IMR-90 (cell line): ENCODE measurements around the gene TXNRD1. TPM values are rescaled to one million over a fixed set of nuclear protein-coding genes. Genes with fewer than 3 reads are reported as not detected.

ENCODE experiments used
- ATAC-seq: fragments of 200-7000 bp; cut with Tn5 transposase; 2 replicates; pipeline ENCODE4 v1.9.1; 2020; ENCODE audit warnings: low read depth, mild to moderate bottlenecking, moderate library complexity
- BruUV-seq: library from RNA; stranded (reverse); fragments of 400-500 nt; replicated peaks from 2 replicates; lab custom pipeline; 2021; lab: Mats Ljungman, UMichigan
- CTCF ChIA-PET: fragments of 300-600 bp; formaldehyde crosslinking; extraction: SDS; loops from one replicate; lab custom pipeline; 2021; ENCODE audit warnings: antibody characterized with exemption; lab: Yijun Ruan, JAX
- POLR2A ChIA-PET: fragments of 300-600 bp; sonication (Branson Sonifier 250); formaldehyde crosslinking; loops from one replicate; lab custom pipeline; 2022; ENCODE audit warnings: antibody characterized with exemption; ENCODE audit not compliant: unreplicated experiment; lab: Charles Lee
- DNase-seq: peaks from one replicate; pipeline ENCODE4 v3.0.0; 2013
- H2AFZ ChIP-seq: replicated peaks from 2 replicates; pipeline ENCODE3; 2013; ENCODE audit warnings: low read length, mild to moderate bottlenecking; ENCODE audit not compliant: poor library complexity
- H2AK5ac ChIP-seq: 2 replicates; pipeline ENCODE4 v1.6.1; 2013; ENCODE audit warnings: low read depth, low read length, inconsistent platforms
- H2AK9ac ChIP-seq: replicated peaks from 2 replicates; pipeline ENCODE3; 2013; ENCODE audit warnings: mild to moderate bottlenecking, low read depth, low read length, moderate library complexity; ENCODE audit not compliant: poor library complexity
- H2BK120ac ChIP-seq: 2 replicates; pipeline ENCODE4 v1.6.1; 2013; ENCODE audit warnings: low read depth, low read length, inconsistent platforms
- H2BK15ac ChIP-seq: 3 replicates; pipeline ENCODE4 v1.6.1; 2013; ENCODE audit warnings: low read depth, low read length, inconsistent platforms
- H2BK20ac ChIP-seq: 2 replicates; pipeline ENCODE4 v1.6.1; 2013; ENCODE audit warnings: low read depth, mild to moderate bottlenecking, inconsistent platforms, low read length, moderate library complexity
- H2BK5ac ChIP-seq: 2 replicates; pipeline ENCODE4 v1.6.1; 2013; ENCODE audit warnings: mild to moderate bottlenecking, low read depth, low read length, inconsistent platforms; ENCODE audit not compliant: poor library complexity, severe bottlenecking
- H3K14ac ChIP-seq: replicated peaks from 2 replicates; pipeline ENCODE4 v1.6.1; 2013; ENCODE audit warnings: low read depth, low read length, inconsistent platforms
- H3K18ac ChIP-seq: 2 replicates; pipeline ENCODE4 v1.6.1; 2013; ENCODE audit warnings: low read depth, low read length, control low read depth
- H3K23ac ChIP-seq: 2 replicates; pipeline ENCODE4 v1.6.1; 2013; ENCODE audit warnings: low read depth, low read length, inconsistent platforms
- H3K27ac ChIP-seq: 2 replicates; pipeline ENCODE4 v1.5.1; 2013; ENCODE audit warnings: mild to moderate bottlenecking, control low read depth, low read length; ENCODE audit not compliant: insufficient read depth
- H3K27me3 ChIP-seq: 2 replicates; pipeline ENCODE4 v1.6.1; 2013; ENCODE audit warnings: low read length; ENCODE audit not compliant: control insufficient read depth, insufficient read depth
- H3K36me3 ChIP-seq: 2 replicates; pipeline ENCODE4 v1.6.1; 2013; ENCODE audit warnings: low read length, mixed read lengths; ENCODE audit not compliant: control insufficient read depth, insufficient read depth
- H3K4ac ChIP-seq: 2 replicates; pipeline ENCODE4 v1.6.1; 2013; ENCODE audit warnings: low read depth, low read length, inconsistent platforms
- H3K4me1 ChIP-seq: 2 replicates; pipeline ENCODE4 v1.6.1; 2013; ENCODE audit warnings: low read length, mixed read lengths; ENCODE audit not compliant: control insufficient read depth, insufficient read depth
- H3K4me2 ChIP-seq: 2 replicates; pipeline ENCODE4 v1.6.1; 2013; ENCODE audit warnings: low read depth, mild to moderate bottlenecking, control low read depth, low read length, moderate library complexity
- H3K4me3 ChIP-seq: 2 replicates; pipeline ENCODE4 v1.5.1; 2013; ENCODE audit warnings: low read depth, mild to moderate bottlenecking, control low read depth, low read length, moderate library complexity; ENCODE audit not compliant: insufficient read depth
- H3K56ac ChIP-seq: 2 replicates; pipeline ENCODE4 v1.6.1; 2013; ENCODE audit warnings: low read length, inconsistent platforms; ENCODE audit not compliant: insufficient read depth; ENCODE audit errors: extremely low read depth
- H3K79me1 ChIP-seq, 2 experiments: 2 replicates each; pipeline ENCODE4 v1.6.1; 2013; ENCODE audit warnings: low read length in 2 of 2, inconsistent platforms in 1 of 2, low read depth in 1 of 2
- H3K9ac ChIP-seq: 2 replicates; pipeline ENCODE4 v1.6.1; 2013; ENCODE audit warnings: low read depth, low read length, control low read depth
- H3K9me1 ChIP-seq: 2 replicates; pipeline ENCODE4 v1.6.1; 2013; ENCODE audit warnings: low read length, inconsistent platforms; ENCODE audit not compliant: insufficient read depth
- H3K9me3 ChIP-seq: 2 replicates; pipeline ENCODE4 v1.6.1; 2013; ENCODE audit warnings: low read length; ENCODE audit not compliant: control insufficient read depth, insufficient read depth
- H4K20me1 ChIP-seq: 2 replicates; pipeline ENCODE4 v1.6.1; 2013; ENCODE audit warnings: low read length, inconsistent platforms; ENCODE audit not compliant: insufficient read depth
- H4K5ac ChIP-seq: 2 replicates; pipeline ENCODE4 v1.6.1; 2013; ENCODE audit warnings: mild to moderate bottlenecking, low read depth, low read length, control low read depth
- H4K8ac ChIP-seq, 2 experiments: 2 replicates each; pipeline ENCODE4 v1.6.1; 2013; ENCODE audit warnings: low read depth in 2 of 2, low read length in 2 of 2, control low read depth in 1 of 2, inconsistent platforms in 1 of 2
- H4K91ac ChIP-seq: 2 replicates; pipeline ENCODE4 v1.6.1; 2013; ENCODE audit warnings: low read depth, low read length, inconsistent platforms; ENCODE audit not compliant: insufficient read depth
- BHLHE40 ChIP-seq: fragments of 150-350 bp; IDR thresholded peaks from 2 replicates; pipeline ENCODE4 v1.6.1; 2016; ENCODE audit warnings: mild to moderate bottlenecking, low read depth, low read length
- CEBPB ChIP-seq: IDR thresholded peaks from 2 replicates; pipeline ENCODE4 v1.6.1; 2012; ENCODE audit warnings: low read depth, low read length, improper control_type of control experiment
- CHD1 ChIP-seq: IDR thresholded peaks from 2 replicates; pipeline ENCODE4 v1.6.1; 2012; ENCODE audit warnings: low read depth, low read length, improper control_type of control experiment
- CTCF ChIP-seq: conservative IDR thresholded peaks from 2 replicates; pipeline ENCODE4 v1.5.1; 2012; ENCODE audit warnings: mild to moderate bottlenecking, low read depth, low read length, improper control_type of control experiment
- FOS ChIP-seq: fragments of 150-350 bp; IDR thresholded peaks from 2 replicates; pipeline ENCODE4 v1.6.1; 2016; ENCODE audit warnings: low read depth, low read length
- MAFK ChIP-seq: IDR thresholded peaks from 2 replicates; pipeline ENCODE4 v1.6.1; 2012; ENCODE audit warnings: low read depth, low read length, improper control_type of control experiment
- MAZ ChIP-seq: IDR thresholded peaks from 2 replicates; pipeline ENCODE4 v1.6.1; 2012; ENCODE audit warnings: low read depth, mild to moderate bottlenecking, low read length, improper control_type of control experiment, moderate library complexity, borderline replicate concordance
- MXI1 ChIP-seq: IDR thresholded peaks from 2 replicates; pipeline ENCODE4 v1.6.1; 2012; ENCODE audit warnings: low read depth, mild to moderate bottlenecking, low read length, moderate library complexity, borderline replicate concordance
- NFE2L2 ChIP-seq: fragments of 150-350 bp; IDR thresholded peaks from 2 replicates; pipeline ENCODE4 v1.6.1; 2016; ENCODE audit warnings: low read depth, mild to moderate bottlenecking, low read length
- POLR2A ChIP-seq: IDR thresholded peaks from 2 replicates; pipeline ENCODE4 v1.6.1; 2012; ENCODE audit warnings: mild to moderate bottlenecking, low read depth, low read length
- RAD21 ChIP-seq: IDR thresholded peaks from 2 replicates; pipeline ENCODE4 v1.6.1; 2012; ENCODE audit warnings: low read length, improper control_type of control experiment
- RCOR1 ChIP-seq: IDR thresholded peaks from 2 replicates; pipeline ENCODE4 v1.6.1; 2012; ENCODE audit warnings: mild to moderate bottlenecking, low read length, improper control_type of control experiment; ENCODE audit not compliant: insufficient replicate concordance
- RFX5 ChIP-seq: IDR thresholded peaks from 2 replicates; pipeline ENCODE4 v1.8.0; 2012; ENCODE audit warnings: low read depth, mild to moderate bottlenecking, low read length, moderate library complexity
- SMC3 ChIP-seq: fragments of 150-350 bp; IDR thresholded peaks from 2 replicates; pipeline ENCODE4 v1.6.1; 2016; ENCODE audit warnings: low read depth, mild to moderate bottlenecking, antibody characterized with exemption, low read length, moderate library complexity
- USF2 ChIP-seq: fragments of 150-350 bp; IDR thresholded peaks from 2 replicates; pipeline ENCODE4 v1.6.1; 2017; ENCODE audit warnings: mild to moderate bottlenecking, antibody characterized with exemption, low read length, low read depth
- WGBS, 2 experiments: methylation state at CpG; one replicate each; pipeline versions ENCODE4 v1.1.5 to v1.1.7; 2013; ENCODE audit warnings: missing lambda C conversion rate in 2 of 2; ENCODE audit not compliant: insufficient read length in 1 of 2; ENCODE audit errors: extremely low coverage in 2 of 2; 5-methylcytosine and 5-hydroxymethylcytosine counted together
- dilution Hi-C: fragments of 300-500 bp; cut with HindIII; formaldehyde crosslinking; loops from one replicate; pipeline ENCODE4 v1.14.3; 2018; ENCODE audit warnings: low sequenced_read_pairs; ENCODE audit not compliant: unreplicated experiment
- in situ Hi-C: fragments of 300-500 bp; cut with MboI; formaldehyde crosslinking; loops from 3 replicates; pipeline ENCODE4 v1.14.3; 2019; ENCODE audit warnings: low sequenced_read_pairs, inconsistent platforms, mixed read lengths
- intact Hi-C: fragments of 100-400 bp; cut with micrococcal nuclease; formaldehyde crosslinking; loops from 2 replicates; pipeline ENCODE4 v1.10.0; 2022
- polyA plus RNA-seq, 3 experiments: library from polyadenylated mRNA; depleted of rRNA; stranded (reverse); fragments of >200 nt; gene quantifications; 2 replicates each; pipeline ENCODE4 v1.2.3, GENCODE V29; 2012; ENCODE audit warnings: low replicate concordance in 1 of 3
- total RNA-seq: library from RNA; depleted of rRNA; stranded (reverse); fragments of >200 nt; gene quantifications from 2 replicates; pipeline ENCODE4 v1.2.3, GENCODE V29; 2012
- TF ChIP-seq, protein P1 (sequence below): fragments of 150-350 bp; IDR thresholded peaks from 2 replicates; pipeline ENCODE4 v1.6.1; 2016; ENCODE audit warnings: low read depth, mild to moderate bottlenecking, low read length, moderate library complexity, borderline replicate concordance

Gene TXNRD1
- total and polyA plus RNA-seq, 2 of the 4 experiments (the other 2 are of a cell fraction) = 379 to 582 TPM

DNA sequence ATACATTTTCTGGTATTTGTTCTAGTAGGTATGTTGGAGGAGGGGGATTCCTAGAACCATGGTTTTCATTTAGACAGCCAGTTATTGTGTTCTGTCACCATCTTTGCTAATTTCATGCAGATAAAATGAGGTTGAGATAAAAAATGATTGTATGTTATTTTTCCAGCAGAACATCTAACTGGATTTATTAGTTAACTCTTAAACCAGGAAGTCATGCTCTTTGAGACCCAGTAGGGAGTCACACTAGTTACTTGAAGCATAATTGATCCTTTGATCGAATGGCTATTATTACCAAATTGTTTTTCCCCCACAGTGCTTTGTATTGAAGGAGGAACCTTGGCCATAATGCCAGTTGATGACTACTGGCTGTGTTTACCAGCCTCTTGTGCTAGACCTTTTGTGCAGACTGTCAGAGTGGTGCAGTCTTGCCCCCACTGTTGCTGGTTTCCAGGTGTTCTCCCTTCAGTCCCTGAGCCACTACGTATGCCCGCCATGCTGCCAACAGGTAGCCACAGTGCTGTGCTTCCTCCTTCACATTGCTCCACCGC lies 93.9 kb downstream of the TXNRD1 start:
- H3K9me3 ChIP-seq = no peaks in the 10 kb centered on the region
- no peak overlapping the region for H3K18ac ChIP-seq
- no peak overlapping the region for H2BK20ac ChIP-seq
- no peak overlapping the region for H4K8ac ChIP-seq
- no peak overlapping the region for H4K91ac ChIP-seq
- H2AK5ac ChIP-seq = no peak overlapping the region
- no peak overlapping the region for H3K9ac ChIP-seq
- H3K4me1 ChIP-seq = peaks cover 20% of the 10 kb centered on the region
- H3K23ac ChIP-seq = peak overlapping the region; percentile 8; the same call in 1 of the 2 replicates
- in situ Hi-C loops = no loop called here
- intact Hi-C loops = no loop called here
- no peak overlapping the region for H3K14ac ChIP-seq
- dilution Hi-C loops = no loop called here
- no peak overlapping the region for H3K56ac ChIP-seq
- DNase-seq = no peak
- no CpG with 5 or more reads among the region's 4 CpGs for WGBS, 2 experiments
- H4K20me1 ChIP-seq = peaks cover 90% of the 10 kb centered on the region
- POLR2A ChIA-PET = no interaction called here
- BruUV-seq = no TSS peak
- no peak overlapping the region for H2BK5ac ChIP-seq
- H3K4me2 ChIP-seq = no peak overlapping the region
- no peak overlapping the region for H4K5ac ChIP-seq
- no peak for TF ChIP-seq MXI1
- TF ChIP-seq, protein P1, sequence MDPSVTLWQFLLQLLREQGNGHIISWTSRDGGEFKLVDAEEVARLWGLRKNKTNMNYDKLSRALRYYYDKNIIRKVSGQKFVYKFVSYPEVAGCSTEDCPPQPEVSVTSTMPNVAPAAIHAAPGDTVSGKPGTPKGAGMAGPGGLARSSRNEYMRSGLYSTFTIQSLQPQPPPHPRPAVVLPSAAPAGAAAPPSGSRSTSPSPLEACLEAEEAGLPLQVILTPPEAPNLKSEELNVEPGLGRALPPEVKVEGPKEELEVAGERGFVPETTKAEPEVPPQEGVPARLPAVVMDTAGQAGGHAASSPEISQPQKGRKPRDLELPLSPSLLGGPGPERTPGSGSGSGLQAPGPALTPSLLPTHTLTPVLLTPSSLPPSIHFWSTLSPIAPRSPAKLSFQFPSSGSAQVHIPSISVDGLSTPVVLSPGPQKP = no peak
- TF ChIP-seq CEBPB = no peak
- no peak for TF ChIP-seq RFX5
- no peak for TF ChIP-seq BHLHE40
- TF ChIP-seq USF2 = no peak
- no peak for TF ChIP-seq RCOR1
- TF ChIP-seq NFE2L2 = no peak
- TF ChIP-seq MAZ = no peak
- no peak for TF ChIP-seq FOS
- no peak for TF ChIP-seq POLR2A
- no peak for TF ChIP-seq RAD21
- TF ChIP-seq CHD1 = no peak
- no peak for TF ChIP-seq MAFK
- TF ChIP-seq SMC3 = no peak
- TF ChIP-seq CTCF = no peak
- H3K79me1 ChIP-seq = peaks cover 16 to 56% of the 10 kb centered on the region in 2 experiments; a peak in 3 of 4 replicates
- H3K9me1 ChIP-seq = peaks cover 14% of the 10 kb centered on the region
- H2BK15ac ChIP-seq = no peak overlapping the region
- ATAC-seq = peak; percentile 8; the same call in 1 of the 2 replicates
- no peak overlapping the region for H3K27ac ChIP-seq
- H3K36me3 ChIP-seq = peaks cover 34% of the 10 kb centered on the region
- no peak overlapping the region for H3K4ac ChIP-seq
- no peak overlapping the region for H2AK9ac ChIP-seq
- H2BK120ac ChIP-seq = no peak overlapping the region
- H3K27me3 ChIP-seq = no peaks in the 10 kb centered on the region
- no peak overlapping the region for H3K4me3 ChIP-seq
- CTCF ChIA-PET = no interaction called here
- H2AFZ ChIP-seq = no peak overlapping the region
